Mucosa of rectum (tissue), 2 donors: ENCODE results near the gene PAQR6.

ENCODE experiments used
- H3K27ac ChIP-seq, 2 donors: one replicate each; pipeline ENCODE4 v1.7.0; 2013; ENCODE audit warnings: inconsistent platforms in 2 of 2, low read depth in 2 of 2, low read length in 2 of 2
- H3K27me3 ChIP-seq, 2 donors: one replicate each; pipeline ENCODE4 v1.7.0; 2013; ENCODE audit warnings: low read length in 2 of 2; ENCODE audit not compliant: control insufficient read depth in 2 of 2, insufficient read depth in 2 of 2
- H3K36me3 ChIP-seq, 2 donors: one replicate each; pipeline ENCODE4 v1.7.0; 2013; ENCODE audit warnings: low read length in 2 of 2; ENCODE audit not compliant: control insufficient read depth in 2 of 2, insufficient read depth in 2 of 2
- H3K4me1 ChIP-seq, 2 donors: one replicate each; pipeline ENCODE4 v1.7.0; 2013; ENCODE audit warnings: low read length in 2 of 2, mild to moderate bottlenecking in 1 of 2; ENCODE audit not compliant: control insufficient read depth in 2 of 2, insufficient read depth in 2 of 2
- H3K4me3 ChIP-seq, 2 donors: one replicate each; pipeline ENCODE4 v1.7.0; 2013; ENCODE audit warnings: low read length in 2 of 2
- H3K9ac ChIP-seq, 2 donors: one replicate each; pipeline ENCODE4 v1.7.0; 2013; ENCODE audit warnings: low read length in 2 of 2, low read depth in 1 of 2, mild to moderate bottlenecking in 1 of 2
- H3K9me3 ChIP-seq, 2 donors: one replicate each; pipeline ENCODE4 v1.7.0; 2013; ENCODE audit warnings: low read length in 2 of 2; ENCODE audit not compliant: control insufficient read depth in 2 of 2
- donor health status: healthy.
- donor health status: Normal muscosa, but diverticular disease.

PAQR6 gene

GRCh38 chr1:156204686-156205085, 43.2 kb downstream of the PAQR6 start:
- no peak overlapping the region for H3K27ac ChIP-seq
- H3K9ac ChIP-seq, result no peak overlapping the region
- no peaks in the 10 kb centered on the region for H3K4me1 ChIP-seq
- H3K36me3 ChIP-seq, result peaks cover 23 to 32% of the 10 kb centered on the region in 2 donors
- H3K4me3 ChIP-seq, result no peak overlapping the region
- no peaks in the 10 kb centered on the region for H3K27me3 ChIP-seq
- H3K9me3 ChIP-seq, result no peaks in the 10 kb centered on the region

GRCh38 chr1:156203331-156203730, 44.5 kb downstream of the PAQR6 start:
- no peaks in the 10 kb centered on the region for H3K27me3 ChIP-seq
- no peak overlapping the region for H3K9ac ChIP-seq
- no peak overlapping the region for H3K27ac ChIP-seq
- peaks cover 30% of the 10 kb centered on the region in 2 donors for H3K36me3 ChIP-seq
- H3K4me3 ChIP-seq, result no peak overlapping the region
- no peaks in the 10 kb centered on the region for H3K9me3 ChIP-seq
- no peaks in the 10 kb centered on the region for H3K4me1 ChIP-seq

GRCh38 chr1:156200044-156200443, 47.8 kb downstream of the PAQR6 start:
- Histone ChIP-seq H3K27me3 (no peaks in the 10 kb centered on the region), H3K9me3 (no peaks in the 10 kb centered on the region), H3K36me3 (peaks cover 32 to 36% of the 10 kb centered on the region in 2 donors), H3K4me3 (no peak overlapping the region), H3K27ac (no peak overlapping the region), H3K4me1 (no peaks in the 10 kb centered on the region), H3K9ac (no peak overlapping the region)

GRCh38 chr1:156198831-156199349, 49.0 kb downstream of the PAQR6 start:
- Histone ChIP-seq H3K27ac (no peak overlapping the region), H3K9me3 (no peaks in the 10 kb centered on the region), H3K4me1 (peaks cover 6% of the 10 kb centered on the region in 2 donors), H3K27me3 (no peaks in the 10 kb centered on the region), H3K9ac (no peak overlapping the region), H3K4me3 (no peak overlapping the region), H3K36me3 (peaks cover 32 to 35% of the 10 kb centered on the region in 2 donors)

- Histone ChIP-seq H3K27me3 (no peaks in the 10 kb centered on the region), H3K27ac (no peak overlapping the region), H3K36me3 (peaks cover 25 to 26% of the 10 kb centered on the region in 2 donors), H3K4me3 (no peak overlapping the region), H3K4me1 (peaks cover 6 to 11% of the 10 kb centered on the region in 2 donors), H3K9ac (no peak overlapping the region), H3K9me3 (no peaks in the 10 kb centered on the region)
These were observed 51.4 kb downstream of the PAQR6 start for GRCh38 chr1:156196445-156196844.

- no peak overlapping the region for H3K27ac ChIP-seq
These were observed 52.0 kb downstream of the PAQR6 start for GRCh38 chr1:156195853-156196252.

GRCh38 chr1:156194300-156194652, 53.6 kb downstream of the PAQR6 start:
- Histone ChIP-seq H3K9ac (peak overlapping the region; percentile 72 to 78), H3K4me3 (peak overlapping the region; percentile 89 to 96), H3K9me3 (no peaks in the 10 kb centered on the region), H3K36me3 (peaks cover 14 to 15% of the 10 kb centered on the region in 2 donors), H3K4me1 (peaks cover 6 to 11% of the 10 kb centered on the region in 2 donors), H3K27ac (peak overlapping the region; percentile 34 to 70), H3K27me3 (no peaks in the 10 kb centered on the region)

More at GRCh38 chr1:156195853-156196252, 52.0 kb downstream of the PAQR6 start:
- H3K27me3 ChIP-seq, result no peaks in the 10 kb centered on the region
- H3K4me1 ChIP-seq, result peaks cover 6 to 11% of the 10 kb centered on the region in 2 donors
- no peaks in the 10 kb centered on the region for H3K9me3 ChIP-seq
- peak overlapping the region in 1 of 2 donors; percentile 8 for H3K4me3 ChIP-seq
- no peak overlapping the region for H3K9ac ChIP-seq
- peaks cover 25 to 26% of the 10 kb centered on the region in 2 donors for H3K36me3 ChIP-seq

GRCh38 chr1:156193488-156194299, 54.2 kb downstream of the PAQR6 start, which contains the start of gene SLC25A44:
Gene SLC25A44, plus strand, starts transcription at chr1:156194104. Its CDS starts 5,744 bp downstream, at chr1:156199848.
- Histone ChIP-seq H3K9me3 (no peaks in the 10 kb centered on the region), H3K27ac (peak within 1 kb of the TSS; percentile 50 to 89), H3K4me3 (peak within 1 kb of the TSS; percentile 89 to 96), H3K4me1 (peaks cover 6 to 11% of the 10 kb centered on the region in 2 donors), H3K27me3 (no peaks in the 10 kb centered on the region), H3K36me3 (peaks cover 10 to 15% of the 10 kb centered on the region in 2 donors), H3K9ac (peak within 1 kb of the TSS; percentile 72 to 80)
